ENCODE data around the gene FAM47E.
"Not testable (repeated sequence)": the region's sequence is repeated elsewhere in the genome, so short reads cannot be mapped to it uniquely, and the experiment has no call there.

The FAM47E gene

DNA sequence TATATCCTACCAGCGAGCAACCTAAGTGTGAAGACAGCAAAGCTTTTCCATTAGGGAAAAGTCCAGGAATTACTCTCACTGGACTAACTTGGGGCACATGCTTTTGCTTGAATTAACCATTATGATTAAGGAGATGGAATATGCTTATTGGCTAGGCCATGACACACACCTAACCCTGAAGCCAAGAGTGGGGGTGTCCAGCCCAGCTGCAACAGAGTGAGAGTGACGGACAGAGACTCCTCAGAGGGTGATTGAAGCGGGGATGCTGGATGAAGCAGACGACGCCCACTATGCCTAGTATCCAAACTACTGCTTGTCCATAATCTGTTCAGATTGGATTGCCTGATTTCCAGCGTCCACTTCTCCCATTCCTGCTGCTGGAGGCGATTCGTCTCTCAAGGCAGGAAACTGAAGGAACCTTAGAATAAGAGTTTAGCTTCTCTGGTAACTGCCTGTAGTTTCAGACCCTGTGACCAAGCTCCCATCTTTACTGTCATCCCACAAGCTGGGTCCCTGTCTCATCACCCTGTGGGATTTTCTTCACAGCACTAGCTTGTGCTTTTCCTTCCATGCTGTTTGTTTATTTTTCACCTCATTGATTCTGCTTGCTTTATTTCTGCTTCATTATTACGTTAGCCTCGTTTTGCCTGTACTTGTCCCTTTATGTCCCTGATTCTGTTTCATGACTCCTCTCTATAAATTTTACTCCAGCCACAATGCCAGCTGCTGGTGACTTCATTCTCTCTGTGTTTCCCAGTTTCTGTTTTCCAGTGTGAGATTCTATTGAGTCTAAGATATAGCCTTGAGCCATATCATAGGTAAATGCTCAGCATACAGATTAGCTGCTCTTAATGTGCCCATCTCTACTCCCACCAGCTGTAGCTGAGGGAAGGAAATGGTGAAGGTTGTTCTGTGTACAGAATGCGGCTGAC, 19.0 kb downstream of the FAM47E start:
- DNase-seq (ENCODE audit: low spot score): no peak

DNA sequence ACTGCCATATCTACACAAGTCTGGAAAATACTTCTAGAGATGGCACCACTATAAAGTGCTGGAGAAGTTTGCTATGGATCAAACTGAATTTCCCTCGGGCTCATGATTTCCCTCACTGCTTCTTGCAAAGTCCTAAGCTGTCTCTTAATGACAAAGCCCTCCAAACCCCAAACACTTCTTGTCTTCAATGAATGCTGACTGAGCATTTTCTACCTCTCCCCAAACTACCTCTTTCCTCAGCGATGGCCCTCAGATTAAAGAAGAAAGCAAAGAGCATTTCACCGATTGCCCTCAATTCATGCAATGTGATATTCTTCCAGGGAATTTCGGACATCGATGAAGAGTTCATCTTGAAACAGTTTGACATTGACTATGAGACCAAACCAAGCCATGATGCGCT, 19.7 kb downstream of the FAM47E start:
- no peak for DNase-seq (ENCODE audit: low spot score)

DNA sequence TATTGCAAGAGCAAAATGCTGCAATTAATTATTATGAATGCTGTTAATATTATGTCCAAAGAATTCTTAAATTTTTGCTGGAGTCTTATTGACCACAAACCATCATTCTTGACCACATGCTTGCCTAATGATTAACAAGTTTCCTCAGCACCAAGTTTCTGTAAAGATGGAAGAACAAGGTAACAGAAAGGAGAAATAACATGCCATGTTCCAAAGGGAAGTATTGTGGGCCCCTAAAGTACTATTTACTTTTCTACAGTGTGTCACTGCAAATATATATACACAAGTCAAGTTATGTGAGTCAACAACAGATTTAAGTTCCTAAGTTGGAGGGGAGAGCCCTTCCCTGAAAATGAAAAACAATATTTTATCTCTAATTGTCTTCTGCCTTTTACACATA, 20.6 kb downstream of the FAM47E start:
- no peak for DNase-seq (ENCODE audit: low spot score)

DNA sequence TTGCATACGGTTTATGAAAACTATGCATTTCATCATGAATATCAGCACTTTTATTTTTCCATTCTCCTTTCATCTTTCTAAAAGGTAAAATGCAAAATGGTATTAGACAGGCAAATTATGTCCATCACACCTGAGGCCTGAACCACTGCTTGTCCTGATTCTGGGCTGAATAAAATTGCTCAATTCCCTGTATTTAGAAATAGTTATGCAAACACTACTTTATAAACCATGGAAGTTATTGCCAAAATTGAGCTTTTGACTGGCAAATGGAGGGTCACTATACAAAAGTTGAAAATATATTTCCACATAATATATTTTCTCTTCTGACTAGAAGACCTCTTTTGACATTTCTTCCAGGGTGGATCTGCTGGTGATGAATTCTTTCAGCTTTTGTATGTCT, 21.1 kb downstream of the FAM47E start:
- no peak for DNase-seq (ENCODE audit: low spot score)

DNA sequence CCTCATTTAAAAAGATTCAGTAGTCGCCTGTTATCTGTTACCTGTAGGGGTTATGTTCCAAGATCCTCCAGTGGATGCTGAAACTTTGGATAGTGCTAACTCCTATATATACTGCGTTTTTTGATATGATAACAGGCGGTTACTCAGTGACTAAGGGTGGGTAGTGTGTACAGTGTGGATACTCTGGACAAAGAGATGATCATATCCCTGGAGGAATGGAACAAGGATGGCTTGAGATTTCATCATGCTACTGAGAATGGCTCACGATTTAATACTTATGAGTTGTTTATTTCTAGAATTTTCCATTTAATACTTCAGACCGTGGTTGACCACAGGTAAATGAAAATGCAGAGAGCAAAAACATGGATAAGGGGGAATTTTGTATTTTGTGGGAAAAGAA, 21.5 kb downstream of the FAM47E start:
- no peak for DNase-seq (ENCODE audit: low spot score)

DNA sequence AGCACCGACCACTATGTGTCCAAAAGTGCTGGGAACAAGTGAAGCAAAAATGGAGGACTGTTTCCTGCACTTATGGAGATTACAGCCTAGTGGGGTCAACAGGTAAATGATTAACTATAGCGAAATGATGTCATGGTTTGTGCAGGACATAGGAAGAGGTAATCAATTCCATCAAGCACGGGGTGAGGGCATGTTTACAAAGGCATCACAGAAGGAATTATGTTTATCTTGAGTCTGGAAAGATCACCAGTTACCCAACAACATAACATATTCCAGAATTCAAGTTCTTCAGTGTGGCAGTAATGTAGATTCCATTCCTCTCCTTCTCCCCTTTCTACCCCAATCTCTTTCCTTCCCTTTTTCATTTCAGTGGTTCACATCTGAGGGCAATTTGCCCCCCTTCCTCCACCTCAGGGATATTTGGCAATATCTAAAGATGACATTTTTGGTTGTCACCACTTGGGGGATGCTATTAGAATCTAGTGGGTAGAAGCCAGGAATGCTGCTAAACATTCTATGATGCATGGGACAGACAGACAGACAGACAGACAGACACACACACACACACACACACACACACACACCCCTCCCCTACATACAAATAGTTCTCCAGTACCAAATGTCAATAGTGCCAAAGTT, 24.1 kb downstream of the FAM47E start:
- DNase-seq (ENCODE audit: low spot score): no peak

DNA sequence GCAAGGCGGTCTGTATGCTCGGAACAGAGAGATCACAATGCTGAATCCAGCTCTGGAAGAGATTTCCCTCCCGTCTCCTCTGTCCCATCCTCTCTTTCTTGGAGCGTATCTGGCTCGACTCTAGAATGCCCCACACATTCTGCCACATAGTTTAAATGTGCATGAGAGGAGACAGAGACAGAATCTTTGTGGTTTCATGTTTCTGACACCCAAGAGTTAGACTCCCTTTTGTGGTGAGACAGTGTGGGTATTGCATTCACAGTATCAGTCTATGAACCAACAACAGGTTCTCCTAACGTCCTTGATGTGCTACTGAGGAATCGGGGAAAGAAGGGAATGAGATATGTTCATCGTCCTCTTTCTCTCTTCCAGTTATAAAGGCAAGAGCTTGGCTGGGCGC, 25.3 kb downstream of the FAM47E start:
- no peak for DNase-seq (ENCODE audit: low spot score)

DNA sequence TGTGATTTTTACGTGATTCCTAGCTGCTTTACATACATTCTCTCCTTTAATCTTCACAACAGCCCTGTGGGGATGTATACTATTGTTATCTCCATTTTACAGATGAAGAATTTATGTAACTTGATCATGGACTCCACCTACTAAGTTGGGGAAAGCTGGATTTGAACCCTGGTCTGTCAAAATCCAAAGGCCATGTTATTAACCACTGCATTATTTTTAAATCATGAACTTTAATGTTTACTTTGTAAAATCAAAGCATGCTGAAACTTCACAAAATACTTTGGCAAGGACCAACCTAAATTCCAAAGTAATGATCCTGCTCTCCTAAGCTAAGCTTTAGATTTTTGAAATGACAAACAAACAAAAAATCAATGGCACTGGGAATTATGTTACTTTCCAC, 26.1 kb downstream of the FAM47E start:
- no peak for DNase-seq (ENCODE audit: low spot score)

DNA sequence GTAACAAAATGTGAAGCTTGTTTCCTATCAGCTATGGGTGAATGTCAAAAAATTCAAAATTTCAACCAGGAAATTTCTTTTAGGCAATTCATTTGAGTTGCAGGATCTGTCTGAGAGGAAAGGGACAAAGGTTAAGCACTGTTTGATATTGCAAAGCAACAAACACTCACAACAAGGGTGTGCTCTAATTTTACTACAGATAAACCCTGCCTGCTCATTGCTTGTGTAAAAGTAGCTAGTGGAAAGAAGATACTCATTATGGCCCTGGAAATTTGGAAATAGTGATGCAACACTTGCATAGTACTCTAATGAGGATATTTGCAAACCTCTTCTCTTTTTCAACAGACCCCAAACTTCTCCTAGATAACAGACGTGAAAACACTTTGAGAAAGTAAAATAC, 27.1 kb downstream of the FAM47E start:
- no peak for DNase-seq (ENCODE audit: low spot score)

DNA sequence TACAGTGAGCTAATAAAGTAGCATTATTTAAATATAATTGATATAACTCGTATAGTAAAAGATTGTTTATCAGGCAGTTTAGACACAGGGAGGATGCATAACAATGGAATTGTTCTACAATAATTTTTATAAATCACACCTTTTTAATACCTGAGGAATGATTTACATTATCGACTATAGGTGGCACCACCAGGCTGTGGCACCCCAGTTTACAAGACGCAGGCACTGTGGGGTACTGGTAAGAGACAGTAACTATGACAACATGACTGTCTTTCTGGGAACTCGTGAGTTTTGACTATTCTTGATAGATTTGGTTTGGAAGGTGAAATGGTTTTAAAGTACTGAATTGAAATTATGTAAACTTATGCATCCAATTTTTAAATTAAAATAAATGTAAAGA, 27.9 kb downstream of the FAM47E start:
- peak; percentile 45 for DNase-seq (ENCODE audit: low spot score)

DNA sequence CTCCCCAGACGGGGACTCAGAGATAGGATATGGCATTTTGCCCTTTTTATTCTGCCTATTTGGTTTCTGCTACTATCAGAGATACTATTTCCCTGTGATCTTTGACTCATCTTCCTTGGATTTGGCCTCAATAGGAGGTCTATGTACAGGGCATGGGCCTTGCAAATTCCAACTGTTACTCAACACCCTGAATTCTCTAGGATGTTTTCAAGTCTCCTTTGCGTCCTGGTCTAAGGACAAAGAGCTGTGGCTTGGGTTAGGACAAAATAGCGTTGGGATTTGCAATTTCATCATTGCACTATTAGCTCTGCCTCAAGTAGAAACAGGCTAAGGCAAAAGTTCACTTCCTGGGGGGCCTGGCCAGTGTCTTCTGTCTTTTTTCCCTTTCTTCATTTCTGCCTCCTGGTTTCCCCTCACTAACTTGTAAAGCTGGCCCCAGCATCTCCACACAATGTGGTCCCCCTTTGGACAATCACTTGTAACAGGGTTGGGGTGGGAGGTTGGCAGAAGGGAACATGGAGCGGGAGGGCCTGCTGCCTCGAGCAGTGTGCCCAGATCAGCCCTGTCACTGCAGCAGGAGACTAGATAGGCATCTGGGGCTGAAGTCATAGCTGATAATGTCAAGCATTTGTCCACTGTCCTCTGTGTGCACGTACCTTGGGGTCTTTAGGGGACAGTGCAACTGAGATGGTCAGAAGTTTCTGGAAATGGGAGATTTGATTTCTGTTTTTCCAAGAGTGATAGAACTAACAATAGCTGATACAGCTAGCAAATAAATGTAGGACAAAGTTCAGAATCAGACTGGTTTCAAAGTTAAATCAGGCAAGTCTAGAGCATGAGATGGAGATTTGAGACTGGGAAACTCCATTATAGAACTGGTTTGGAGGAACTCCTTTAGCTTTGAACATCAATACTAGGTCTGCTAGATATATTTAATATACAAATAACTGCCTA, 29.2 kb downstream of the FAM47E start:
- DNase-seq (ENCODE audit: low spot score): no peak

DNA sequence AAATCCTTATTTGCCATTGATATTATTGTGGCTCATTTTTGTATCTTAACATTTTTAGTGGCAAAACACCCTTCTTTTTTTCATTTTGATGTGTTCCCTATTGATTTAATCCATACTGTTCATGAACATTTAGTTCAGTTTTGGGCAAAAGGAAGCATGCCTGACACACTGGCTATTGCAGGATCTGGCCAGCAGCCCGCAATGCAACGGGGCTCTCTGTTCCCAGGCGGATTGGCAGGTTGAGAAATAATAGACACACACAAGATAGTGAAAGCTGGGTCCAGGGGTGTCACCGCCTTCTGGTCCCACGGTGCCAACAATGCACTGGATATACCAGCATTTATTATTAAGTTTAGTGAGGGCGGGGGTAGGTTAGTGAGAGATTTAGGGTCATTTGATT, 30.1 kb downstream of the FAM47E start:
- DNase-seq (ENCODE audit: low spot score): not testable (repeated sequence)

DNA sequence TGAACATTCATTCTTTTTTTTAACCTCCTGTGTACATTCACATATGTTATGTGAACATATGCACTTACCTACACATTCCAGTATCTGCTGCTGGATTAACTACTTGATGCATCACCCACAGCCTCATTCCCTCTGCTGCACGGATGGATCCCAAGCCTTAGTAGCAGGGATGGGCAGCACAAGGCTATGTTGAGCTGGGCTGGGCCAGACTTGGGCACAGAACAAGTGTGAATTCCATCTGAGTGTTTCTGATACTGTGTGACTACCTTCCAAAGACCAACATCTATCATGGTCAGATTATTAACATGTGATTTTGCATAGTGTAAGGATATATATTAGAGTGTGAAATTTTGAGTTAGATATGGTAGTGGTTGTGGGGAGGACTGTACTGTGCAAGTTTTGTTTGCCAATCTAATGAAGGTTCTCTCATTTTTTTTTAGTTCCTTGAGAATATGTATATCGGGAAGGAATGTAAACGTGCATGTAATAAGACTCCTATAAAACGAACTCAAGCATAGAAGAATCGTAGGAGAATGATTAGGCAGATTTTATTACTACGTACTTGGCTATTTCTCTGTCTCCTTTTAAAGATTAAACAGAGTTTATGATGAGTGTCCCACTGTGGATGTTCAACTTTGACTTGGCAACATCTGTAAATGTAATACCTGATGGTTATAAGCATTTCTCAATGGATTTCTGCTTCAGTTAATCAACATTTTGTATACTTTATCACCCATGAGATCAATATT, 31.6 kb downstream of the FAM47E start:
- no peak for DNase-seq (ENCODE audit: low spot score)

DNA sequence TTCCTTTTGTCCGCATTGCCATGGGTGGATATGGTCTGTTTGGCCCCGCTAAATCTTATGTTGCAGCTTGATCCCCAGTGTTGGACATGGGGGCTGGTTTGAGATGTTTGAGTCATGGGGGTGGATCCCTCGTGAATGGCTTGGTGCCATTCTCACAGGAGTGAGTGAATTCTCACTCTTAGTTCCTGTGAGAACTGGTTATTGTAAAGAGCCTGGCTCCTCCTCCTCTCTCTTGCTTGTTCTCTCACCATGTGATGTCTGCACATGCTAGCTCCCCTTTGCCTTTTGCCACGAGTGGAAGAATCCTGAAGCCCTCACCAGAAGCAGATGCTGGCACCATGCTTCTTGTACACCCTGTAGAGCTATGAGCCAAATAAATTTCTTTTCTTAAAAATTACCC, 32.4 kb downstream of the FAM47E start:
- no peak for DNase-seq (ENCODE audit: low spot score)

DNA sequence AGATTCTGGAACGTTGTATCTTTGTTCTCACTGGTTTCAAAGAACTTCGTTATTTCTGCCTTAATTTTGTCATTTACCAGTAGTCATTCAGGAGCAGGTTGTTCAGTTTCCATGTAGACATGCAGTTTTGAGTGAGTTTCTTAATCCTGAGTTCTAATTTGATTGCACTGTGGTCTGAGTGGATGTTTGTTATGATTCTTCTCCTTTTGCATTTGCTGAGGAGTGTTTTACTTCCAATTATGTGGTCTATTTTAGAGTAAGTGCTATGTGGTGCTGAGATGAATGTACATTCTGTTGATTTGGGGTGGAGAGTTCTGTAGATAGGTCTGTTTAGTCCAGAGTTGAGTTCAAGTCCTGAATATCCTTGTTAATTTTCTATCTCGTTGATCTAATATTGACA, 36.3 kb downstream of the FAM47E start:
- DNase-seq (ENCODE audit: low spot score): not testable (repeated sequence)

DNA sequence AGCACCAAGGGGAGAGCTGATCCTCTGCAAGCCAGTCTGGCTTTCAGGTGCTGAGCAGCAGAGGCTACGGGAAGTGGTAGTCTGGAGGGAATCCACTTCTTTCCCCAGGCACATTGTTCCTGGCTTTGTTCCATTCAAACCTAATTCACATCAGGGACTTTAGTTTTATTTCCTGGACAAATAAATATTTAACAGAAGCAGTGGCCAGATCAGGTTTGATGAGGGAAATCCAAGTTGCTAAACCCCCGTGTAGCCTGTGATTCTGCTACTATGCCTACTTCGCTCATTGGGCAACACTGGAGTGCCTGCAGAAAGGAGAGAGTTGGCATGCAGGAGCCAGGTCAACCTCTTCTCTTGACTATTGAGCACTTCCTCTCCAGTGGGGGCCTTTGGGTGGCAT, 41.2 kb downstream of the FAM47E start:
- no peak for DNase-seq (ENCODE audit: low spot score)

DNA sequence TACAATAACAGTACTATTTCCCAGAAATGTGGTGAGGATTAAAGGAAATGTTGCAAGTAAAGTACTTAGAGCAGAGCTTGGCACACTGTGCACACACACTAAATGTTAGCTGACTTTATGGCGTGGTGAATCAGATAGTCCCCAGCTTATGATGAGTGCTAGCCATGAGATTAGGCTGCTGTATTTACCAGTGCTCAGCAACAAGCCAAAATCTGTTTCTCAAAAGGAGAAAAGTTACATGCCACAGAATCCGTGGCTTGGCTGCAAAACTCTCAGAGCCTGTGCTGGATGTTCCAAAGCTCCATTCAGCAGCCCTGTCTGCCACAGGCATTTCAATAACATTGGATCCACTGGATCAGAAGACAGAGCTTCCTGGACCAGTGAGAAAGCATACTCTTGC, 42.3 kb downstream of the FAM47E start:
- no peak for DNase-seq (ENCODE audit: low spot score)

DNA sequence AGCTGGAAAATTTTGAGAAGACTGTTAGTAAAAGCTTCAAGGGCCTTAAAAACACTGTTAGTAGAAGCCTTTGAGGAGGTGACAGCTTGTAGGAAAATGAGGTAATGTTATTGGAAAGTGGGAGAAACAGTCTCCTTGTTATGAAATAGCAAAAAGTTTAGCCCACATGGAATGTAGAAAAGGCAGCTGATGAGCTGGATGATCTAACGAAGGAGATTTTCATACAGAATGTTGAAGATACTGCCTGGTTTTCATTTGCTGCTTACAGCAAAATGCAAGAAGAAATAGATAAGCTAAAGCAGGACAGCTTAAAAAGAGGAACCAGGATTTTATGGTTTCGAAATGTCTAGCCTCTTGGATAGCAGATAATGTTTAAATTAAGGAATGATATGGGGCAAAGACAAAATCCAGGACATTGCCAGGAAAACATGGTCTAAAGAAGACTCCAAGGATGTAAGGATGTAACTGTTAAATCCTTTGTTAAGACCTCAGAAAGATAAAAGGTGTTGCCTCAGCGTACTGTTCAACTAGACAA, 44.8 kb downstream of the FAM47E start:
- DNase-seq (ENCODE audit: low spot score): no peak

DNA sequence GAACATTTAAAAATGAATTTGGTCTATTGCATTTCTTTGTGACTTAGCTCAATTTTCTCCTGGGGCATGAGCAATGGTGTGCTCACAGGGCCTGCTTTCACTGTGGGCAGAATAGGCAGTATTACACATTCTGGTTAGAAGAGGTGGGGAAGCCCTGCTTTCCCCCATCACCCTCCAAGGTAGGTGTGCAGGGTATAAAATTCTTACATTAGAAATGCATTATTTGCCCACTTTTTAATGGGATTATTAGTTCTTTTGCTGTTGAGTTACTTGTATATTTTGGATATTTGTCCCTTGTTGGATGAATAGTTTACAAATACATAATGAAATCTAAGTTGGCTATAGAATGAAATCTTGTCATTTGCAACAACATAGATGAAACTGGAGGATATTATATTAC, 46.7 kb downstream of the FAM47E start:
- no peak for DNase-seq (ENCODE audit: low spot score)

DNA sequence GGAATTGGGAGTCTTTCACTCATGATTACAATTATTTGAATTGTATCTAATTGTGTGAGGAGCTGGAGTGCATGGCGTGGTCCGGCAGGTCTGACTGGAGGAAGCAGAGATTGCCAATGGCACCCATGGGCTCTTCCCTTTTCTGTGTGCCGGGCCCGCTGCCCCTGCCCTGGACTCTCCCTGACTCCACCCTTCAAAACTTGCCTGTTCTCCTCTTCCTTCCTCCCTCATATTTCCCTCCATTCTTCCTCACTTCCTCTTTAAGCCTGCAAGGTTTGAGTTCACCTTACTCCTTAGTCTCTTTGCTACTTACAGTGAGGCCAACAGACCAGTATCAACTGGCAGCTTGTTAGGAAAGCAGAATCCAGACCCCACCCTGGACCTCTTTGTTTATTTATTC, 48.5 kb downstream of the FAM47E start:
- DNase-seq (ENCODE audit: low spot score): no peak

DNA sequence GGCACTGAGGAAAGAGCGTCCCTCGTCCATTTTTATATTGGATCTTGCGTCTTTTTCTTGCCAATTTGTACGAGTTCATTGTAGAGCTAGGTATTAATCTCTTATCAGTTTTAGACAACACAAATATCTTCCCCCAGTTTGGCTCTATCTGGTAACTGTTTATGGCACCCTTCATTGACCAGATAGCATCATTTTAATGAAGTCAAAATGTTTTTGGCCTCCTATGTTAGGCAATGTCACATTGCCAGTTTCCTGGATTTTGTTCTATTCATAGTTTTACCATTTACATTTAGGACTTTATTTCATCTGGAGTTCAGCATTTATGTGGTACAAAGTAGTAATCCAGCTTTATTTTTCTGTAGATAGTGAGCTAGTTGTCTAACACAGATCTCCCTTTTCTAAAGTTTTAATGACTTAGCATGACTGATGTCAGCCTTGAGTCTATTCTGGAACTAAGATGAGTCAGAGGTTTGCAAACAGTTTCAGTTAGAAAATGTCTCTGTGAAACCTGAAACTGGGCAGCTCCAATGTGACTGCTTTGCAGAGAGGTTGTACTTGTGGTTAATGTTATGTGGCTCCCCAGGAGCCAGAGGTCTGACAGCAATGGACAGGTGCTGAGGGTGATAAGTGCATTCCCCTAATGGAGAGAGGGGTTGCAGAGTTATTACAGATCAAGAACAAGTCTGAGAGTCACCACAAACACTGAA, 49.7 kb downstream of the FAM47E start:
- no peak for DNase-seq (ENCODE audit: low spot score)

Measured in CD4-positive, alpha-beta T cell treated with Interleukin-15 for 4 hours (primary cell).